H9 (cell line): ENCODE data around the gene OTUB2. TPM values are rescaled to one million over a fixed set of nuclear protein-coding genes. Genes with fewer than 3 reads are reported as not detected.
A peak's percentile ranks its signal among the peaks of the same experiment; 100 is the strongest.

ENCODE experiments used
- DNase-seq: peaks from one replicate; pipeline ENCODE4 v3.0.0-alpha.2; 2017
- H2AFZ ChIP-seq: one replicate; pipeline ENCODE4 v1.6.1; 2013; ENCODE audit warnings: mild to moderate bottlenecking, low read length, control low read depth, moderate library complexity
- H2AK5ac ChIP-seq: 2 replicates; pipeline ENCODE4 v1.6.1; 2013; ENCODE audit warnings: low read length, control low read depth, mixed read lengths; ENCODE audit not compliant: insufficient read length
- H2BK120ac ChIP-seq: one replicate; pipeline ENCODE4 v1.6.1; 2013; ENCODE audit warnings: low read depth, mild to moderate bottlenecking, low read length, control low read depth, inconsistent platforms; ENCODE audit not compliant: poor library complexity, severe bottlenecking
- H2BK12ac ChIP-seq: 2 replicates; pipeline ENCODE4 v1.6.1; 2013; ENCODE audit warnings: low read length, control low read depth, mixed read lengths, low read depth; ENCODE audit not compliant: insufficient read length
- H2BK15ac ChIP-seq: 2 replicates; pipeline ENCODE4 v1.6.1; 2013; ENCODE audit warnings: low read depth, low read length, control low read depth
- H2BK20ac ChIP-seq: one replicate; pipeline ENCODE4 v1.6.1; 2013; ENCODE audit warnings: low read depth, mild to moderate bottlenecking, low read length, control low read depth, inconsistent platforms; ENCODE audit not compliant: poor library complexity, severe bottlenecking
- H2BK5ac ChIP-seq: 2 replicates; pipeline ENCODE4 v1.6.1; 2013; ENCODE audit warnings: low read length, control low read depth, mixed read lengths; ENCODE audit not compliant: insufficient read length
- H3K14ac ChIP-seq: 2 replicates; pipeline ENCODE4 v1.6.1; 2013; ENCODE audit warnings: low read length, control low read depth; ENCODE audit not compliant: insufficient read depth
- H3K18ac ChIP-seq: 2 replicates; pipeline ENCODE4 v1.6.1; 2013; ENCODE audit warnings: low read depth, mild to moderate bottlenecking, mixed read lengths, low read length, control low read depth; ENCODE audit not compliant: insufficient read length
- H3K23ac ChIP-seq: 2 replicates; pipeline ENCODE4 v1.6.1; 2013; ENCODE audit warnings: low read length, control low read depth, mixed read lengths, low read depth; ENCODE audit not compliant: insufficient read length
- H3K23me2 ChIP-seq: 2 replicates; pipeline ENCODE4 v1.6.1; 2013; ENCODE audit warnings: low read depth, mild to moderate bottlenecking, mixed read lengths, low read length, control low read depth; ENCODE audit not compliant: insufficient read length, poor library complexity, severe bottlenecking
- H3K27ac ChIP-seq: 2 replicates; pipeline ENCODE4 v1.5.1; 2013; ENCODE audit warnings: low read length, control low read depth, mixed read lengths, low read depth; ENCODE audit not compliant: insufficient read length
- H3K27me3 ChIP-seq: 2 replicates; pipeline ENCODE4 v1.6.1; 2013; ENCODE audit warnings: low read length, control low read depth, inconsistent platforms; ENCODE audit not compliant: insufficient read depth
- H3K4ac ChIP-seq: 2 replicates; pipeline ENCODE4 v1.6.1; 2013; ENCODE audit warnings: low read depth, mild to moderate bottlenecking, control low read depth, inconsistent platforms, low read length, moderate library complexity
- H3K4me1 ChIP-seq: 2 replicates; pipeline ENCODE4 v1.6.1; 2013; ENCODE audit warnings: low read length, control low read depth, inconsistent platforms; ENCODE audit not compliant: insufficient read depth
- H3K4me2 ChIP-seq: 2 replicates; pipeline ENCODE4 v1.6.1; 2013; ENCODE audit warnings: low read length, control low read depth, mixed read lengths; ENCODE audit not compliant: insufficient read length, insufficient read depth
- H3K56ac ChIP-seq: 2 replicates; pipeline ENCODE4 v1.6.1; 2013; ENCODE audit warnings: low read depth, mild to moderate bottlenecking, mixed read lengths, low read length, control low read depth; ENCODE audit not compliant: insufficient read length
- H3K79me1 ChIP-seq: 2 replicates; pipeline ENCODE4 v1.6.1; 2013; ENCODE audit warnings: low read depth, mild to moderate bottlenecking, moderate library complexity, low read length, control low read depth, inconsistent platforms; ENCODE audit not compliant: insufficient read depth, poor library complexity, severe bottlenecking
- H3K79me2 ChIP-seq: 2 replicates; pipeline ENCODE4 v1.6.1; 2013; ENCODE audit warnings: low read length, control low read depth, inconsistent platforms; ENCODE audit not compliant: insufficient read depth
- H3K9ac ChIP-seq: 2 replicates; pipeline ENCODE4 v1.6.1; 2013; ENCODE audit warnings: low read length, control low read depth, mixed read lengths; ENCODE audit not compliant: insufficient read length; ENCODE audit errors: extremely low read depth
- H3K9me3 ChIP-seq: one replicate; pipeline ENCODE4 v1.6.1; 2013; ENCODE audit warnings: low read depth, low read length, inconsistent platforms; ENCODE audit not compliant: control insufficient read depth
- H3T11ph ChIP-seq: one replicate; pipeline ENCODE4 v1.6.1; 2013; ENCODE audit warnings: mild to moderate bottlenecking, low read length, control low read depth, inconsistent platforms
- H4K20me1 ChIP-seq: one replicate; pipeline ENCODE4 v1.6.1; 2013; ENCODE audit not compliant: control insufficient read depth, insufficient read length, insufficient read depth
- H4K5ac ChIP-seq: 2 replicates; pipeline ENCODE4 v1.6.1; 2013; ENCODE audit warnings: low read depth, mild to moderate bottlenecking, mixed read lengths, low read length, control low read depth; ENCODE audit not compliant: insufficient read length
- H4K8ac ChIP-seq: replicated peaks from 2 replicates; pipeline ENCODE4 v1.6.1; 2013; ENCODE audit warnings: low read length, control low read depth, mixed read lengths, low read depth; ENCODE audit not compliant: insufficient read length
- H4K91ac ChIP-seq: 2 replicates; pipeline ENCODE4 v1.6.1; 2013; ENCODE audit warnings: low read depth, mild to moderate bottlenecking, moderate library complexity, mixed read lengths, low read length, control low read depth; ENCODE audit not compliant: insufficient read length
- H3K27ac Mint-ChIP-seq, 3 experiments: 2 replicates in 2 of 3; 3 replicates in 1 of 3; pipeline ENCODE4 v1.8.0; 2020 to 2021; ENCODE audit warnings: mixed read lengths in 3 of 3, mild to moderate bottlenecking in 1 of 3, moderate library complexity in 1 of 3
- H3K27me3 Mint-ChIP-seq: 2 replicates; pipeline ENCODE4 v1.8.0; 2021; ENCODE audit warnings: low read depth, mild to moderate bottlenecking, moderate library complexity, mixed read lengths
- H3K36me3 Mint-ChIP-seq, 3 experiments: 2 replicates in 2 of 3; 3 replicates in 1 of 3; pipeline ENCODE4 v1.8.0; 2020 to 2021; ENCODE audit warnings: low read depth in 3 of 3, mixed read lengths in 3 of 3; ENCODE audit not compliant: insufficient read depth in 1 of 3
- H3K4me1 Mint-ChIP-seq, 2 experiments: 2 replicates each; pipeline ENCODE4 v1.8.0; 2020; ENCODE audit warnings: mixed read lengths in 2 of 2
- H3K4me3 Mint-ChIP-seq, 2 experiments: 2 replicates in 1 of 2; 3 replicates in 1 of 2; pipeline ENCODE4 v1.8.0; 2020 to 2021; ENCODE audit warnings: mild to moderate bottlenecking in 2 of 2, mixed read lengths in 2 of 2, moderate library complexity in 1 of 2
- H3K9me3 Mint-ChIP-seq, 2 experiments: 2 replicates in 1 of 2; 3 replicates in 1 of 2; pipeline ENCODE4 v1.8.0; 2020; ENCODE audit warnings: mild to moderate bottlenecking in 2 of 2, mixed read lengths in 2 of 2, moderate library complexity in 1 of 2
- WGBS: extraction: QIAGEN DNeasy Blood & Tissue Kit; methylation state at CpG from one replicate; pipeline ENCODE4 v1.1.7; 2013; ENCODE audit warnings: missing lambda C conversion rate, low lambda C conversion rate, mixed read lengths; ENCODE audit not compliant: insufficient read length; ENCODE audit errors: extremely low coverage; 5-methylcytosine and 5-hydroxymethylcytosine counted together
- total RNA-seq: library from RNA; stranded (reverse); gene quantifications from 2 replicates; pipeline ENCODE4 v1.2.1, GENCODE V29; 2021
- TF ChIP-seq, protein P1 (sequence below): fragments of 200-600 bp; sonication (generic); conservative IDR thresholded peaks from 3 replicates; pipeline ENCODE4 v1.8.0; 2021; ENCODE audit warnings: antibody characterized with exemption, mild to moderate bottlenecking

Gene OTUB2
- total RNA-seq, 1 experiment from 2014 or later: 3.6 TPM

DNA sequence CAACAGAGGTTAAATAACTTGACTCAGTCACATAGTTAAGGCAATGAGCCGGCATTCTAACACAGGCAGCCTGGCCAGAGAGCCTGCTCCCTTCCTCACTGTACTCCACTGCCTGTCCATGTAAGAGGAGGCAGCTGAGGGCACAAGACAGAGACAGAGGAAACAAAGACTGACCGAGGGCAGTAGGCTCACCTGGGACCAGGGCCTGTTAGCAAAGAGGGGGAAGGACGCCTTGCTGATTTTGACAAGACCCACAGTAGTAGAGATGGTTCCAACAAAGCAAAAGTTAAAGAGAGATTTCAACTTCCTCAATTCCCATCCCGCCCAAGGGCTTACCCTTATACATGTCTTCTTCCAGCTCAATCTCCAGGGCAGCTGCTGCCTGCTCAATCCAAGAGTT lies 26.5 kb downstream of the OTUB2 start:
- Mint-ChIP-seq H3K36me3 (peaks cover 44 to 89% (median 78%) of the 10 kb centered on the region in 3 experiments; a peak in 6 of 7 replicates), H3K27me3 (no peaks in the 10 kb centered on the region), H3K9me3 (no peaks in the 10 kb centered on the region), H3K27ac (peak overlapping the region in 2 of 3 experiments; percentile 75 to 85; a peak in 3 of 7 replicates), H3K4me3 (no peak overlapping the region), H3K4me1 (peaks cover 15 to 18% of the 10 kb centered on the region in 2 experiments)
- Histone ChIP-seq H2AK5ac (no peak overlapping the region), H3T11ph (no peak overlapping the region), H4K91ac (no peak overlapping the region), H3K18ac (no peak overlapping the region), H4K8ac (no peak overlapping the region), H3K56ac (no peak overlapping the region), H3K27me3 (no peaks in the 10 kb centered on the region), H2AFZ (no peak overlapping the region), H2BK20ac (no peak overlapping the region), H3K9me3 (no peaks in the 10 kb centered on the region), H3K79me2 (no peaks in the 10 kb centered on the region), H3K14ac (no peak overlapping the region), H3K23ac (no peak overlapping the region), H4K20me1 (no peaks in the 10 kb centered on the region), H4K5ac (no peak overlapping the region), H3K79me1 (no peaks in the 10 kb centered on the region), H2BK5ac (no peak overlapping the region), H2BK12ac (no peak overlapping the region), H3K9ac (no peak overlapping the region), H3K4ac (no peak overlapping the region), H3K4me1 (no peaks in the 10 kb centered on the region; the same call in 1 of the 2 replicates), H2BK120ac (no peak overlapping the region), H3K23me2 (no peaks in the 10 kb centered on the region), H3K27ac (no peak overlapping the region), H3K4me2 (no peak overlapping the region), H2BK15ac (no peak overlapping the region)
- DNase-seq: no peak
- TF ChIP-seq, protein P1, sequence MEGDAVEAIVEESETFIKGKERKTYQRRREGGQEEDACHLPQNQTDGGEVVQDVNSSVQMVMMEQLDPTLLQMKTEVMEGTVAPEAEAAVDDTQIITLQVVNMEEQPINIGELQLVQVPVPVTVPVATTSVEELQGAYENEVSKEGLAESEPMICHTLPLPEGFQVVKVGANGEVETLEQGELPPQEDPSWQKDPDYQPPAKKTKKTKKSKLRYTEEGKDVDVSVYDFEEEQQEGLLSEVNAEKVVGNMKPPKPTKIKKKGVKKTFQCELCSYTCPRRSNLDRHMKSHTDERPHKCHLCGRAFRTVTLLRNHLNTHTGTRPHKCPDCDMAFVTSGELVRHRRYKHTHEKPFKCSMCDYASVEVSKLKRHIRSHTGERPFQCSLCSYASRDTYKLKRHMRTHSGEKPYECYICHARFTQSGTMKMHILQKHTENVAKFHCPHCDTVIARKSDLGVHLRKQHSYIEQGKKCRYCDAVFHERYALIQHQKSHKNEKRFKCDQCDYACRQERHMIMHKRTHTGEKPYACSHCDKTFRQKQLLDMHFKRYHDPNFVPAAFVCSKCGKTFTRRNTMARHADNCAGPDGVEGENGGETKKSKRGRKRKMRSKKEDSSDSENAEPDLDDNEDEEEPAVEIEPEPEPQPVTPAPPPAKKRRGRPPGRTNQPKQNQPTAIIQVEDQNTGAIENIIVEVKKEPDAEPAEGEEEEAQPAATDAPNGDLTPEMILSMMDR: no peak
- no CpG with 5 or more reads among the region's 4 CpGs for WGBS
